ENCODE results near the gene POFUT2.

GRCh38 chr21:45308194-45309068 lies 20.7 kb upstream of the POFUT2 start:
- no peak for TF ChIP-seq GATA2 (IDR thresholded peaks at IDR 0.05; ENCODE audit: low read depth, low read length)
- TF ChIP-seq GATA3 (IDR thresholded peaks at IDR 0.05; ENCODE audit: low read depth, low read length), result no peak
